Measurements from ENCODE around the gene CNTNAP4. TPM values are rescaled to one million over a fixed set of nuclear protein-coding genes. Genes with fewer than 3 reads are reported as not detected.

Gene CNTNAP4
- total and polyA plus RNA-seq, 2 of the 8 experiments (the other 6 are each of a cell fraction or from before 2014, with no cell fraction given), result not detected

- peaks cover 0 to 1% (median 0%) of the 10 kb centered on the region in 4 experiments; a peak in 1 of 7 replicates for H3K27me3 ChIP-seq (replicated peaks in 1 of 4; ENCODE audit: control insufficient read depth in 3 of 4, extremely low read depth in 1 of 4, insufficient read depth in 3 of 4, low read length in 3 of 4)
- no peak overlapping the region for H4K5ac ChIP-seq (ENCODE audit: insufficient read length, low read depth, low read length)
- H3K23me2 ChIP-seq (ENCODE audit: low read depth, low read length), result no peaks in the 10 kb centered on the region
- no peak overlapping the region for H2BK120ac ChIP-seq (replicated peaks; ENCODE audit: low read depth, low read length)
- POLR2A ChIA-PET (ENCODE audit: partially characterized antibody), result no interaction called here
- H2BK20ac ChIP-seq (ENCODE audit: low read length), result no peak overlapping the region
- H3K23ac ChIP-seq (ENCODE audit: insufficient read length), result no peak overlapping the region
- no peak overlapping the region for H2BK12ac ChIP-seq (ENCODE audit: low read depth, low read length)
- no peak overlapping the region for H4K8ac ChIP-seq (ENCODE audit: extremely low read depth, insufficient read depth, low read length)
- H2AFZ ChIP-seq (ENCODE audit: low read length), result no peak overlapping the region
- no peak overlapping the region for H3K14ac ChIP-seq (ENCODE audit: insufficient read length)
- 93% methylated on average over 3 of the region's 21 CpGs; no CpG with 5 or more reads in 1 of the 2 experiments for WGBS, 2 experiments (ENCODE audit: extremely low coverage in 1 of 2, insufficient coverage in 1 of 2, insufficient read length in 1 of 2, insufficient replicate concordance in 2 of 2, low coverage in 1 of 2, low lambda C conversion rate in 2 of 2, missing lambda C conversion rate in 1 of 2)
- H3K9me3 ChIP-seq (ENCODE audit: insufficient read depth in 2 of 2, low read depth in 1 of 2, low read length in 1 of 2), result no peaks in the 10 kb centered on the region
- FAIRE-seq (no peak), DNase-seq (ENCODE audit: low read depth in 1 of 2, low spot score in 2 of 2) (no peak)
- no peak overlapping the region for H4K91ac ChIP-seq (replicated peaks; ENCODE audit: insufficient read length, low read length)
- no peaks in the 10 kb centered on the region for H3K36me3 ChIP-seq (ENCODE audit: control insufficient read depth in 2 of 4, insufficient read depth in 4 of 4, low read length in 3 of 4)
- H2BK5ac ChIP-seq (ENCODE audit: low read depth, low read length), result no peak overlapping the region
- no peak overlapping the region for H3K4ac ChIP-seq (replicated peaks; ENCODE audit: insufficient read length, low read depth, low read length)
- TF ChIP-seq SIRT6 (IDR thresholded peaks at IDR 0.05; ENCODE audit: low read length), result no peak
- no peak for TF ChIP-seq NANOG (IDR thresholded peaks at IDR 0.05; ENCODE audit: insufficient read depth, low read depth, low read length, poor library complexity, severe bottlenecking)
- TF ChIP-seq SIX5 (IDR thresholded peaks at IDR 0.05; ENCODE audit: low read depth, low read length), result no peak
- TF ChIP-seq USF2 (IDR thresholded peaks at IDR 0.05; ENCODE audit: low read length), result no peak
- TF ChIP-seq RNF2 (IDR thresholded peaks at IDR 0.05; ENCODE audit: borderline replicate concordance, low read depth, low read length, missing control alignments, poor library complexity, severe bottlenecking), result no peak
- TF ChIP-seq PHF8 (conservative IDR thresholded peaks at IDR 0.05; ENCODE audit: low read depth, low read length), result no peak
- no peak for TF ChIP-seq KDM5A (IDR thresholded peaks at IDR 0.05; ENCODE audit: low read length)
- TF ChIP-seq ZNF274 (IDR thresholded peaks at IDR 0.05; ENCODE audit: borderline replicate concordance, extremely low read depth, low read length), result no peak
- TF ChIP-seq EGR1 (IDR thresholded peaks at IDR 0.05; ENCODE audit: borderline replicate concordance, low read depth, low read length), result no peak
- TF ChIP-seq SP2 (IDR thresholded peaks at IDR 0.05; ENCODE audit: low read length), result no peak
- no peak overlapping the region for H3K27ac ChIP-seq (ENCODE audit: low read depth, low read length)
- no peaks in the 10 kb centered on the region for H4K20me1 ChIP-seq (replicated peaks in 1 of 2; ENCODE audit: control insufficient read depth in 1 of 2, insufficient read depth in 2 of 2, low read length in 2 of 2)
- no peak overlapping the region for H3K56ac ChIP-seq (replicated peaks; ENCODE audit: insufficient read length, low read depth, low read length)
- H3K4me3 ChIP-seq (ENCODE audit: extremely low read depth in 1 of 4, insufficient read depth in 2 of 4, low read depth in 3 of 4, low read length in 4 of 4), result no peak overlapping the region
- H3K79me1 ChIP-seq (ENCODE audit: low read depth, low read length), result no peaks in the 10 kb centered on the region
- H3K9ac ChIP-seq (replicated peaks in 1 of 4; ENCODE audit: extremely low read depth in 1 of 4, low read depth in 3 of 4, low read length in 3 of 4), result no peak overlapping the region
- no peak overlapping the region for H2AK5ac ChIP-seq (ENCODE audit: low read depth, low read length)
- H3K4me1 ChIP-seq (replicated peaks in 1 of 4; ENCODE audit: control insufficient read depth in 3 of 4, insufficient read depth in 4 of 4, low read length in 3 of 4), result no peaks in the 10 kb centered on the region
- H3K4me2 ChIP-seq (ENCODE audit: insufficient read depth in 1 of 2, low read depth in 2 of 2, low read length in 2 of 2), result no peak overlapping the region
- H2BK15ac ChIP-seq (ENCODE audit: low read length), result no peak overlapping the region
- no peaks in the 10 kb centered on the region for H3K79me2 ChIP-seq (ENCODE audit: control insufficient read depth in 1 of 2, insufficient read depth in 2 of 2, low read length in 2 of 2)
- H3K18ac ChIP-seq (ENCODE audit: extremely low read depth, low read length), result no peak overlapping the region
- CTCF ChIA-PET (ENCODE audit: partially characterized antibody), result no interaction called here
Measured at GRCh38 chr16:76500006-76500405, 222.8 kb downstream of the CNTNAP4 start.
